ENCODE data around the gene GRID1.

Gene GRID1

GRCh38 chr10:86334488-86335085, 32.0 kb downstream of the GRID1 start:
- no peak overlapping the region for H3K4me3 ChIP-seq (ENCODE audit: low read depth, low read length)
- DNase-seq (ENCODE audit: low read depth): peak; percentile 50
- TF ChIP-seq CTCF (IDR thresholded peaks at IDR 0.05; ENCODE audit: control insufficient read depth, extremely low read depth, insufficient read depth): peak; percentile 49

DNA sequence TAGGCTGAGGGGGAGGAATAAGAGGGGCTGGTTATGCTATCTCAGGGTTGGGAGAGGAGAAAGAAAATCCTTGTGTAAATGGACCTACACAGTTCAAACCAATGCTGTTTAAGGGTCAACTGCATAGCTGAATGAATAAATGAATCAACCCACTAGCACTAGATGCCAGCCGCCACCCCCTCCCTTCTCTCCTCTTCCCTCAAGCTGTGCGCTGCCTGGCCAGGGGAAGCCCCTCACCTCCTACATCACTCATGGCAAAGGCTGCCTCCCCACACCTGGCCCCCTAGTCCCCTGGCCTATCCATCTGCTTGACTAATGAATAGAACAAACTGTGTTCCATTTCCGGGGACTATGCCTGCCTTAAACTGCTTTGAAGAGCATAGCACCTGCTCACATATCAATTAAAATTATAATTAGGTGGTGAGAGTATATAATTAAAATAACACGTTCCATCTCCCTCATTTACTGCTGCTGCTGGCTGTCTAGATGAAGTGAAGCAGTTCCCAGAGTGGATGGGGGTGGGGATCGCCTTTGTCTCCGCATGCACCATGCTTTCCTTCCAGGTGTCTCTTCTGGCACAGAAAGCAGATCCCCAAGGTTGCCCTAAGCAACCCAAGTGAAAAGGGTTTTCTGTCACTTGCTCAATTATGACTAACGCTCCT, 32.6 kb downstream of the GRID1 start:
- no peak for TF ChIP-seq CTCF (IDR thresholded peaks at IDR 0.05; ENCODE audit: control insufficient read depth, extremely low read depth, insufficient read depth)
- no peak for DNase-seq (ENCODE audit: low read depth)
- H3K4me3 ChIP-seq (ENCODE audit: low read depth, low read length): no peak overlapping the region

- no peak for TF ChIP-seq CTCF (IDR thresholded peaks at IDR 0.05; ENCODE audit: control insufficient read depth, extremely low read depth, insufficient read depth)
- H3K4me3 ChIP-seq (ENCODE audit: low read depth, low read length): no peak overlapping the region
- no peak for DNase-seq (ENCODE audit: low read depth)
These were observed 34.7 kb downstream of the GRID1 start for GRCh38 chr10:86331861-86332260.

GRCh38 chr10:86330778-86331763, 35.5 kb downstream of the GRID1 start:
- no peak overlapping the region for H3K4me3 ChIP-seq (ENCODE audit: low read depth, low read length)
- DNase-seq (ENCODE audit: low read depth): no peak
- no peak for TF ChIP-seq CTCF (IDR thresholded peaks at IDR 0.05; ENCODE audit: control insufficient read depth, extremely low read depth, insufficient read depth)

DNA sequence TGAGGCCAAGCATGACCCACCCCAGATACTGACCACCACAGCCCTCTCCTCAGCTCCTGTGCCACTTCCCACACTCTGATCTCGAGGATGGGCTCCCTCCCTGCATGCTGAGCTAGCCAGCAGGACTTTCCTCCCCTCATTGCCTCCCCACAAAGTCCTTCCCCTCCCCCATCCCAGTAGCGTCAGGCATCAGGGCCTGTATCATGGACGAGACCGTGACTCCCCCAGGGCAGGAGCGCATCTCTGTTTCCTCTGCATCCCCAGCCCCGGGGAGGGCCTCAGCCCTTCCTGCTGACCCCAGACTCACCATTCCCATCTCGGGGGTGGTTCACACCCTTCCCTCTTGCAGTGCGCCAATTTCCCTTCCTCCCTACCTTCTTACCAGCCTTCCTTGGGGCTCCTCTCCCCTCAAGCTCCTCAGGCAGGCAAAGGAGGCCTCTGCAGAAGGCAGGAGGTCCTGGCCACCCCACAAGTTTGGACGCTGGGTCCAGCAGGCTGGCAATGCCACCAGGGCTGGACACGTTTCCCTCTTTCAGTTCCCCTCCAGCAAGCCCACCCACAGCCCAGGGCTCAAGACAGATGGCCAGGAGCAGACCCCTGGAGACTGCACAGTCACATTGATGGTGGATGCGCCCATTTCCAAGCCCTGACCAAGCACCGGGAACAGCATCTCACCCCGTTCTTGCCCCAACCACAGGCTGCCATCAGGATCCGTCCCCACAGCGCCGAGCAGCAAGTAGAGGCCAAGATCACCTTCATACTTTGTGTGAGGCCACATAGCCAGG, 36.5 kb downstream of the GRID1 start:
- no peak for DNase-seq (ENCODE audit: low read depth)
- no peak for TF ChIP-seq CTCF (IDR thresholded peaks at IDR 0.05; ENCODE audit: control insufficient read depth, extremely low read depth, insufficient read depth)
- H3K4me3 ChIP-seq (ENCODE audit: low read depth, low read length): no peak overlapping the region

- no peak for TF ChIP-seq CTCF (IDR thresholded peaks at IDR 0.05; ENCODE audit: control insufficient read depth, extremely low read depth, insufficient read depth)
- no peak for DNase-seq (ENCODE audit: low read depth)
- no peak overlapping the region for H3K4me3 ChIP-seq (ENCODE audit: low read depth, low read length)
These were observed 37.4 kb downstream of the GRID1 start for GRCh38 chr10:86329093-86329710.
